ENCODE results near the gene GLB1L2.

GLB1L2 gene

GRCh38 chr11:134332189-134332631 is 422 bp downstream of the GLB1L2 start:
- peak overlapping the region; percentile 74 for H3K4me2 ChIP-seq (ENCODE audit: low read length)
- H3K4me1 ChIP-seq (ENCODE audit: control insufficient read depth, insufficient read depth, low read length): peaks cover 4% of the 10 kb centered on the region
- H3K4me3 ChIP-seq (ENCODE audit: low read length): peak overlapping the region; percentile 47
- peaks cover 27% of the 10 kb centered on the region for H3K27me3 ChIP-seq (ENCODE audit: control insufficient read depth, insufficient read depth, low read length)
- no peak overlapping the region for H3K9ac ChIP-seq (ENCODE audit: low read depth, low read length)
- H3K36me3 ChIP-seq (ENCODE audit: insufficient read depth, low read length): no peaks in the 10 kb centered on the region
- H3K9me3 ChIP-seq (replicated peaks; ENCODE audit: low read length): no peaks in the 10 kb centered on the region

GRCh38 chr11:134332782-134333181 is 994 bp downstream of the GLB1L2 start:
- Histone ChIP-seq H3K4me1 (ENCODE audit: control insufficient read depth, insufficient read depth, low read length) (peaks cover 4% of the 10 kb centered on the region), H3K4me2 (ENCODE audit: low read length) (no peak overlapping the region), H3K9ac (ENCODE audit: low read depth, low read length) (no peak overlapping the region), H3K36me3 (ENCODE audit: insufficient read depth, low read length) (no peaks in the 10 kb centered on the region), H3K9me3 (replicated peaks; ENCODE audit: low read length) (no peaks in the 10 kb centered on the region), H3K27me3 (ENCODE audit: control insufficient read depth, insufficient read depth, low read length) (peaks cover 27% of the 10 kb centered on the region), H3K4me3 (ENCODE audit: low read length) (no peak overlapping the region)

GRCh38 chr11:134333312-134333711 is 1.5 kb downstream of the GLB1L2 start:
- no peak overlapping the region for H3K4me2 ChIP-seq (ENCODE audit: low read length)
- H3K9ac ChIP-seq (ENCODE audit: low read depth, low read length): no peak overlapping the region
- H3K36me3 ChIP-seq (ENCODE audit: insufficient read depth, low read length): no peaks in the 10 kb centered on the region
- peaks cover 27% of the 10 kb centered on the region for H3K27me3 ChIP-seq (ENCODE audit: control insufficient read depth, insufficient read depth, low read length)
- H3K4me1 ChIP-seq (ENCODE audit: control insufficient read depth, insufficient read depth, low read length): peaks cover 4% of the 10 kb centered on the region
- H3K9me3 ChIP-seq (replicated peaks; ENCODE audit: low read length): no peaks in the 10 kb centered on the region
- H3K4me3 ChIP-seq (ENCODE audit: low read length): no peak overlapping the region

- Histone ChIP-seq H3K9ac (ENCODE audit: low read depth, low read length) (no peak overlapping the region), H3K4me1 (ENCODE audit: control insufficient read depth, insufficient read depth, low read length) (peaks cover 4% of the 10 kb centered on the region), H3K27me3 (ENCODE audit: control insufficient read depth, insufficient read depth, low read length) (peaks cover 27% of the 10 kb centered on the region), H3K4me3 (ENCODE audit: low read length) (no peak overlapping the region), H3K36me3 (ENCODE audit: insufficient read depth, low read length) (no peaks in the 10 kb centered on the region), H3K4me2 (ENCODE audit: low read length) (no peak overlapping the region), H3K9me3 (replicated peaks; ENCODE audit: low read length) (no peaks in the 10 kb centered on the region)
Measured at GRCh38 chr11:134333946-134334345, 2.2 kb downstream of the GLB1L2 start.

- H3K4me1 ChIP-seq (ENCODE audit: control insufficient read depth, insufficient read depth, low read length): peaks cover 4% of the 10 kb centered on the region
- no peaks in the 10 kb centered on the region for H3K9me3 ChIP-seq (replicated peaks; ENCODE audit: low read length)
- H3K4me2 ChIP-seq (ENCODE audit: low read length): no peak overlapping the region
- H3K36me3 ChIP-seq (ENCODE audit: insufficient read depth, low read length): no peaks in the 10 kb centered on the region
- H3K27me3 ChIP-seq (ENCODE audit: control insufficient read depth, insufficient read depth, low read length): peaks cover 27% of the 10 kb centered on the region
- no peak overlapping the region for H3K4me3 ChIP-seq (ENCODE audit: low read length)
- no peak overlapping the region for H3K9ac ChIP-seq (ENCODE audit: low read depth, low read length)
Measured at GRCh38 chr11:134334796-134335571, 3.2 kb downstream of the GLB1L2 start.

GRCh38 chr11:134337051-134337450 is 5.3 kb downstream of the GLB1L2 start:
- H3K9me3 ChIP-seq (replicated peaks; ENCODE audit: low read length): no peaks in the 10 kb centered on the region
- H3K27me3 ChIP-seq (ENCODE audit: control insufficient read depth, insufficient read depth, low read length): peaks cover 11% of the 10 kb centered on the region
- H3K4me3 ChIP-seq (ENCODE audit: low read length): no peak overlapping the region
- no peak overlapping the region for H3K4me2 ChIP-seq (ENCODE audit: low read length)
- peaks cover 1% of the 10 kb centered on the region for H3K4me1 ChIP-seq (ENCODE audit: control insufficient read depth, insufficient read depth, low read length)
- no peaks in the 10 kb centered on the region for H3K36me3 ChIP-seq (ENCODE audit: insufficient read depth, low read length)
- no peak overlapping the region for H3K9ac ChIP-seq (ENCODE audit: low read depth, low read length)

- no peak overlapping the region for H3K9ac ChIP-seq (ENCODE audit: low read depth, low read length)
- no peaks in the 10 kb centered on the region for H3K36me3 ChIP-seq (ENCODE audit: insufficient read depth, low read length)
- H3K9me3 ChIP-seq (replicated peaks; ENCODE audit: low read length): no peaks in the 10 kb centered on the region
- peaks cover 2% of the 10 kb centered on the region for H3K27me3 ChIP-seq (ENCODE audit: control insufficient read depth, insufficient read depth, low read length)
- no peak overlapping the region for H3K4me3 ChIP-seq (ENCODE audit: low read length)
- no peaks in the 10 kb centered on the region for H3K4me1 ChIP-seq (ENCODE audit: control insufficient read depth, insufficient read depth, low read length)
- H3K4me2 ChIP-seq (ENCODE audit: low read length): no peak overlapping the region
Measured at GRCh38 chr11:134338068-134338467, 6.3 kb downstream of the GLB1L2 start.

- Histone ChIP-seq H3K4me3 (ENCODE audit: low read length) (no peak overlapping the region), H3K27me3 (ENCODE audit: control insufficient read depth, insufficient read depth, low read length) (no peaks in the 10 kb centered on the region), H3K4me2 (ENCODE audit: low read length) (no peak overlapping the region), H3K36me3 (ENCODE audit: insufficient read depth, low read length) (no peaks in the 10 kb centered on the region), H3K4me1 (ENCODE audit: control insufficient read depth, insufficient read depth, low read length) (no peaks in the 10 kb centered on the region), H3K9me3 (replicated peaks; ENCODE audit: low read length) (no peaks in the 10 kb centered on the region), H3K9ac (ENCODE audit: low read depth, low read length) (no peak overlapping the region)
Measured at GRCh38 chr11:134338654-134339053, 6.9 kb downstream of the GLB1L2 start.

GRCh38 chr11:134339756-134340155 is 8.0 kb downstream of the GLB1L2 start:
- no peaks in the 10 kb centered on the region for H3K36me3 ChIP-seq (ENCODE audit: insufficient read depth, low read length)
- no peaks in the 10 kb centered on the region for H3K4me1 ChIP-seq (ENCODE audit: control insufficient read depth, insufficient read depth, low read length)
- H3K4me3 ChIP-seq (ENCODE audit: low read length): no peak overlapping the region
- H3K4me2 ChIP-seq (ENCODE audit: low read length): no peak overlapping the region
- H3K27me3 ChIP-seq (ENCODE audit: control insufficient read depth, insufficient read depth, low read length): no peaks in the 10 kb centered on the region
- no peaks in the 10 kb centered on the region for H3K9me3 ChIP-seq (replicated peaks; ENCODE audit: low read length)
- no peak overlapping the region for H3K9ac ChIP-seq (ENCODE audit: low read depth, low read length)

- H3K27me3 ChIP-seq (ENCODE audit: control insufficient read depth, insufficient read depth, low read length): no peaks in the 10 kb centered on the region
- no peak overlapping the region for H3K4me3 ChIP-seq (ENCODE audit: low read length)
- H3K4me2 ChIP-seq (ENCODE audit: low read length): no peak overlapping the region
- H3K36me3 ChIP-seq (ENCODE audit: insufficient read depth, low read length): no peaks in the 10 kb centered on the region
- H3K4me1 ChIP-seq (ENCODE audit: control insufficient read depth, insufficient read depth, low read length): no peaks in the 10 kb centered on the region
- no peak overlapping the region for H3K9ac ChIP-seq (ENCODE audit: low read depth, low read length)
- H3K9me3 ChIP-seq (replicated peaks; ENCODE audit: low read length): no peaks in the 10 kb centered on the region
Measured at GRCh38 chr11:134340354-134340964, 8.7 kb downstream of the GLB1L2 start.

- Histone ChIP-seq H3K4me2 (ENCODE audit: low read length) (no peak overlapping the region), H3K4me3 (ENCODE audit: low read length) (no peak overlapping the region)
Measured at GRCh38 chr11:134341805-134342571, 10.2 kb downstream of the GLB1L2 start.

More at GRCh38 chr11:134341805-134342571, 10.2 kb downstream of the GLB1L2 start:
- no peaks in the 10 kb centered on the region for H3K27me3 ChIP-seq (ENCODE audit: control insufficient read depth, insufficient read depth, low read length)
- no peaks in the 10 kb centered on the region for H3K9me3 ChIP-seq (replicated peaks; ENCODE audit: low read length)
- no peaks in the 10 kb centered on the region for H3K4me1 ChIP-seq (ENCODE audit: control insufficient read depth, insufficient read depth, low read length)
- H3K9ac ChIP-seq (ENCODE audit: low read depth, low read length): no peak overlapping the region
- H3K36me3 ChIP-seq (ENCODE audit: insufficient read depth, low read length): no peaks in the 10 kb centered on the region
